ENCODE data around the gene CHD8. TPM values are rescaled to one million over a fixed set of nuclear protein-coding genes. Genes with fewer than 3 reads are reported as not detected.
"Not testable (repeated sequence)": the region's sequence is repeated elsewhere in the genome, so short reads cannot be mapped to it uniquely, and the experiment has no call there.

The CHD8 gene
- total RNA-seq, 2 donors from 2014 or later, result 50.5 to 77.2 TPM

- no peaks in the 10 kb centered on the region for H3K27me3 ChIP-seq (replicated peaks; ENCODE audit: insufficient read depth)
- peak overlapping the region; percentile 92 for H3K4me3 ChIP-seq
- H3K27ac ChIP-seq, result peak overlapping the region; percentile 82 to 94
- H3K36me3 ChIP-seq, result no peaks in the 10 kb centered on the region
- DNase-seq (ENCODE audit: low spot score) (no peak), ATAC-seq (ENCODE audit: insufficient number of reproducible peaks, low FRiP score, low read depth) (no peak)
- peaks cover 16 to 31% of the 10 kb centered on the region in 2 donors for H3K4me1 ChIP-seq (ENCODE audit: control insufficient read depth in 1 of 2, low read depth in 2 of 2)
- no peaks in the 10 kb centered on the region for H3K9me3 ChIP-seq
- TF ChIP-seq, protein P1, sequence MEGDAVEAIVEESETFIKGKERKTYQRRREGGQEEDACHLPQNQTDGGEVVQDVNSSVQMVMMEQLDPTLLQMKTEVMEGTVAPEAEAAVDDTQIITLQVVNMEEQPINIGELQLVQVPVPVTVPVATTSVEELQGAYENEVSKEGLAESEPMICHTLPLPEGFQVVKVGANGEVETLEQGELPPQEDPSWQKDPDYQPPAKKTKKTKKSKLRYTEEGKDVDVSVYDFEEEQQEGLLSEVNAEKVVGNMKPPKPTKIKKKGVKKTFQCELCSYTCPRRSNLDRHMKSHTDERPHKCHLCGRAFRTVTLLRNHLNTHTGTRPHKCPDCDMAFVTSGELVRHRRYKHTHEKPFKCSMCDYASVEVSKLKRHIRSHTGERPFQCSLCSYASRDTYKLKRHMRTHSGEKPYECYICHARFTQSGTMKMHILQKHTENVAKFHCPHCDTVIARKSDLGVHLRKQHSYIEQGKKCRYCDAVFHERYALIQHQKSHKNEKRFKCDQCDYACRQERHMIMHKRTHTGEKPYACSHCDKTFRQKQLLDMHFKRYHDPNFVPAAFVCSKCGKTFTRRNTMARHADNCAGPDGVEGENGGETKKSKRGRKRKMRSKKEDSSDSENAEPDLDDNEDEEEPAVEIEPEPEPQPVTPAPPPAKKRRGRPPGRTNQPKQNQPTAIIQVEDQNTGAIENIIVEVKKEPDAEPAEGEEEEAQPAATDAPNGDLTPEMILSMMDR (IDR thresholded peaks at IDR 0.05), result no peak
Measured at GRCh38 chr14:21454843-21455544, 929 bp downstream of the CHD8 start.

GRCh38 chr14:21449899-21450216 is 6.1 kb downstream of the CHD8 start:
- Histone ChIP-seq H3K9me3 (no peaks in the 10 kb centered on the region), H3K27ac (no peak overlapping the region), H3K4me1 (ENCODE audit: control insufficient read depth in 1 of 2, low read depth in 2 of 2) (peaks cover 11 to 29% of the 10 kb centered on the region in 2 donors), H3K27me3 (replicated peaks; ENCODE audit: insufficient read depth) (no peaks in the 10 kb centered on the region), H3K36me3 (no peaks in the 10 kb centered on the region), H3K4me3 (no peak overlapping the region)
- TF ChIP-seq, protein P1 (IDR thresholded peaks at IDR 0.05), result no peak
- DNase-seq (ENCODE audit: low spot score), result no peak
- ATAC-seq (ENCODE audit: insufficient number of reproducible peaks, low FRiP score, low read depth), result no peak

- H3K36me3 ChIP-seq; H3K4me1 ChIP-seq (ENCODE audit: control insufficient read depth in 1 of 2, low read depth in 2 of 2); DNase-seq (ENCODE audit: low spot score); ATAC-seq (ENCODE audit: insufficient number of reproducible peaks, low FRiP score, low read depth); H3K9me3 ChIP-seq; H3K27me3 ChIP-seq (replicated peaks; ENCODE audit: insufficient read depth); H3K27ac ChIP-seq; H3K4me3 ChIP-seq: not testable (repeated sequence)
Measured at GRCh38 chr14:21442657-21443056, 13.3 kb downstream of the CHD8 start.

GRCh38 chr14:21440859-21441258 is 15.1 kb downstream of the CHD8 start:
- TF ChIP-seq, protein P1 (IDR thresholded peaks at IDR 0.05), result no peak
- DNase-seq (ENCODE audit: low spot score) (no peak), ATAC-seq (ENCODE audit: insufficient number of reproducible peaks, low FRiP score, low read depth) (no peak)
- Histone ChIP-seq H3K27ac (no peak overlapping the region), H3K4me1 (ENCODE audit: control insufficient read depth in 1 of 2, low read depth in 2 of 2) (peaks cover 10 to 15% of the 10 kb centered on the region in 2 donors), H3K36me3 (no peaks in the 10 kb centered on the region), H3K4me3 (no peak overlapping the region), H3K27me3 (replicated peaks; ENCODE audit: insufficient read depth) (no peaks in the 10 kb centered on the region), H3K9me3 (no peaks in the 10 kb centered on the region)

- TF ChIP-seq, protein P1 (IDR thresholded peaks at IDR 0.05), result no peak
- Histone ChIP-seq H3K27ac (peak overlapping the region; percentile 81 to 89), H3K36me3 (no peaks in the 10 kb centered on the region), H3K4me3 (peak overlapping the region; percentile 92), H3K9me3 (no peaks in the 10 kb centered on the region), H3K27me3 (replicated peaks; ENCODE audit: insufficient read depth) (no peaks in the 10 kb centered on the region), H3K4me1 (ENCODE audit: control insufficient read depth in 1 of 2, low read depth in 2 of 2) (peaks cover 16 to 26% of the 10 kb centered on the region in 2 donors)
- peak; percentile 99 for DNase-seq (ENCODE audit: low spot score)
- peak; percentile 95 for ATAC-seq (ENCODE audit: insufficient number of reproducible peaks, low FRiP score, low read depth)
Measured at GRCh38 chr14:21437063-21437901, 18.6 kb downstream of the CHD8 start.

Measured in thoracic aorta (tissue), 2 donors.